GM20000 (cell line): Measurements from ENCODE around the gene HOXD10.

ENCODE experiments used
- DNase-seq: peaks from one replicate; pipeline ENCODE4 v3.0.0; 2012; ENCODE audit warnings: low spot score
- CTCF ChIP-seq: IDR thresholded peaks from 2 replicates; pipeline ENCODE4 v1.5.1; 2012; ENCODE audit warnings: mild to moderate bottlenecking, control low read depth; ENCODE audit errors: extremely low read depth, missing control alignments

Gene HOXD10

GRCh38 chr2:176089843-176090395 lies 26.7 kb upstream of the HOXD10 start:
- DNase-seq, result no peak
- TF ChIP-seq CTCF, result no peak

GRCh38 chr2:176090862-176091261 lies 25.7 kb upstream of the HOXD10 start:
- no peak for DNase-seq
- TF ChIP-seq CTCF, result no peak

- no peak for DNase-seq
- no peak for TF ChIP-seq CTCF
These were observed 25.0 kb upstream of the HOXD10 start for GRCh38 chr2:176091329-176092258.

- TF ChIP-seq CTCF, result no peak
- DNase-seq, result no peak
These were observed 24.1 kb upstream of the HOXD10 start, which contains the start of gene HOXD13 for GRCh38 chr2:176092270-176093144. HOXD13 (plus strand) TSS chr2:176092721; CDS start chr2:176092891, 170 bp downstream.

- no peak for DNase-seq
- no peak for TF ChIP-seq CTCF
These were observed 23.3 kb upstream of the HOXD10 start for GRCh38 chr2:176093145-176093897.

- DNase-seq, result no peak
- TF ChIP-seq CTCF, result no peak
These were observed 22.7 kb upstream of the HOXD10 start for GRCh38 chr2:176093898-176094249.
